Gastroesophageal sphincter (tissue), 4 donors: ENCODE data around the gene PNPLA5. TPM values are rescaled to one million over a fixed set of nuclear protein-coding genes. Genes with fewer than 3 reads are reported as not detected.

Source experiments
- ATAC-seq: fragments of 150-250 bp; one replicate; pipeline ENCODE4 v1.9.1; 2016; ENCODE audit warnings: mild to moderate bottlenecking, moderate library complexity
- H3K27ac ChIP-seq, 4 donors: fragments of 200-600 bp; sonication (generic) in 3 of 4; 1 replicate in 3 of 4; 2 replicates in 1 of 4; pipeline ENCODE4 v1.5.1; 2016 to 2019
- H3K27me3 ChIP-seq: fragments of 200-600 bp; sonication (generic); one replicate; pipeline ENCODE4 v1.5.1; 2019
- H3K36me3 ChIP-seq, 2 donors: fragments of 200-600 bp; sonication (generic); one replicate each; pipeline ENCODE4 v1.5.1; 2019; ENCODE audit warnings: control low read depth in 1 of 2
- H3K4me1 ChIP-seq, 3 donors: fragments of 200-600 bp; sonication (generic); 1 replicate in 2 of 3; 2 replicates in 1 of 3; pipeline ENCODE4 v1.5.1; 2016 to 2019; ENCODE audit warnings: control low read depth in 2 of 3
- H3K4me3 ChIP-seq, 2 donors: fragments of 200-600 bp; sonication (generic); one replicate each; pipeline ENCODE4 v1.5.1; 2019; ENCODE audit warnings: mild to moderate bottlenecking in 1 of 2, moderate library complexity in 1 of 2
- H3K9me3 ChIP-seq, 3 donors: fragments of 200-600 bp; sonication (generic); one replicate each; pipeline ENCODE4 v1.5.1; 2017 to 2019; ENCODE audit warnings: control low read depth in 2 of 3
- EP300 ChIP-seq: sonication (generic); formaldehyde crosslinking; IDR thresholded peaks from one replicate; pipeline ENCODE4 v1.6.1; 2017; ENCODE audit warnings: antibody characterized with exemption, mild to moderate bottlenecking
- POLR2A ChIP-seq, 2 donors: fragments of 450-650 bp; IDR thresholded peaks; one replicate each; pipeline ENCODE4 v1.6.1; 2017; ENCODE audit warnings: antibody characterized with exemption in 2 of 2, mild to moderate bottlenecking in 2 of 2, moderate library complexity in 1 of 2
- POLR2AphosphoS5 ChIP-seq: sonication (generic); formaldehyde crosslinking; IDR thresholded peaks from one replicate; pipeline ENCODE4 v1.6.1; 2017; ENCODE audit warnings: antibody characterized with exemption
- WGBS, 2 donors: methylation state at CpG; one replicate each; pipeline ENCODE4 v1.1.5; 2018; ENCODE audit warnings: low coverage in 1 of 2; 5-methylcytosine and 5-hydroxymethylcytosine counted together
- total RNA-seq, 4 donors: library from RNA; depleted of rRNA; stranded (reverse); fragments of >200 nt; gene quantifications; one replicate each; pipeline ENCODE4 v1.1.0, GENCODE V29; 2016
- TF ChIP-seq, protein P1 (sequence below), 4 experiments: fragments of 200-600 bp in 2 of 4; fragments of 450-650 bp in 2 of 4; sonication (generic) in 1 of 4; IDR thresholded peaks; one replicate each; pipeline ENCODE4 v1.5.1; 2017 to 2019; ENCODE audit warnings: antibody characterized with exemption in 4 of 4, mild to moderate bottlenecking in 2 of 4, moderate library complexity in 2 of 4

PNPLA5 gene
- total RNA-seq, 4 donors from 2014 or later = not detected

DNA sequence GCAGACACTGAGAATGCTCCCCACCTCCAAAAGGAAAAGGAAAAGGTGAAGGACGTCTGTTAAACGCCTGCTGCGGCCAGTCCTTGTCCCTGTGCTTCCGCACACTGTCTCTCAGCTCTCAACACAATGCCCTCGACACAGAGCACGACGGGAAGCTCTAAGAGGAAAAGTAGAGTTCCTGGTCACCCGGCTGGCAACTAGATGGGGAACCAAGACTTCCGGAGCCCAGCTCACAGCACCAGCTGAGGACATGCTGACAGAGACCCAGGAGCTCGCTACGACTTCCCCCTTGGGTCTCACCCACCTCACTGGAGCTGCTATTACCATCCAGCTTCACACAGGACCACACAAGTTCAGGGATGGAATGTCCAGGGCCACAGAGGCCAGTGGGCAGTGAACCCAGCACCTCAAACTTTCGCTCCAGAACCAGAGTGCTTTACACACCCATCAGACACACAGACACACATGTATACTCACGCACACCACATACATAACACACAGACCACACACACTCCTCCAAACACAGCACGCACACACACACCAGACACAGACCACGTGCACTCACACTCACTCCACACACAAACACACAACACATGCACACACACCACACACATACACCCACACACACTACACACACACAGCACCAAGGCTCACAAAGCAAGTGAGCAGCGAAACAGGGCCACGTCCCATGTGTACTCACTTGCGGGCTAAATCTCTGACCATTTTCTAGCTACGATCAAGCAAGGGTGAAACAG is 39.1 kb downstream of the PNPLA5 start:
- no peak overlapping the region for H3K4me3 ChIP-seq
- H3K4me1 ChIP-seq = no peaks in the 10 kb centered on the region
- 85% methylated on average over 14 of the region's 19 CpGs; no CpG with 5 or more reads in 1 of the 2 donors for WGBS, 2 donors
- H3K27ac ChIP-seq = no peak overlapping the region
- ATAC-seq = peak; percentile 39
- peaks cover 65% of the 10 kb centered on the region for H3K27me3 ChIP-seq
- TF ChIP-seq EP300 (no peak), POLR2AphosphoS5 (no peak), POLR2A (IDR thresholded peaks at IDR 0.05) (no peak)
- TF ChIP-seq, protein P1, sequence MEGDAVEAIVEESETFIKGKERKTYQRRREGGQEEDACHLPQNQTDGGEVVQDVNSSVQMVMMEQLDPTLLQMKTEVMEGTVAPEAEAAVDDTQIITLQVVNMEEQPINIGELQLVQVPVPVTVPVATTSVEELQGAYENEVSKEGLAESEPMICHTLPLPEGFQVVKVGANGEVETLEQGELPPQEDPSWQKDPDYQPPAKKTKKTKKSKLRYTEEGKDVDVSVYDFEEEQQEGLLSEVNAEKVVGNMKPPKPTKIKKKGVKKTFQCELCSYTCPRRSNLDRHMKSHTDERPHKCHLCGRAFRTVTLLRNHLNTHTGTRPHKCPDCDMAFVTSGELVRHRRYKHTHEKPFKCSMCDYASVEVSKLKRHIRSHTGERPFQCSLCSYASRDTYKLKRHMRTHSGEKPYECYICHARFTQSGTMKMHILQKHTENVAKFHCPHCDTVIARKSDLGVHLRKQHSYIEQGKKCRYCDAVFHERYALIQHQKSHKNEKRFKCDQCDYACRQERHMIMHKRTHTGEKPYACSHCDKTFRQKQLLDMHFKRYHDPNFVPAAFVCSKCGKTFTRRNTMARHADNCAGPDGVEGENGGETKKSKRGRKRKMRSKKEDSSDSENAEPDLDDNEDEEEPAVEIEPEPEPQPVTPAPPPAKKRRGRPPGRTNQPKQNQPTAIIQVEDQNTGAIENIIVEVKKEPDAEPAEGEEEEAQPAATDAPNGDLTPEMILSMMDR (IDR thresholded peaks at IDR 0.05) = no peak
- H3K36me3 ChIP-seq = no peaks in the 10 kb centered on the region
- peaks cover 0 to 26% (median 0%) of the 10 kb centered on the region in 3 donors for H3K9me3 ChIP-seq

DNA sequence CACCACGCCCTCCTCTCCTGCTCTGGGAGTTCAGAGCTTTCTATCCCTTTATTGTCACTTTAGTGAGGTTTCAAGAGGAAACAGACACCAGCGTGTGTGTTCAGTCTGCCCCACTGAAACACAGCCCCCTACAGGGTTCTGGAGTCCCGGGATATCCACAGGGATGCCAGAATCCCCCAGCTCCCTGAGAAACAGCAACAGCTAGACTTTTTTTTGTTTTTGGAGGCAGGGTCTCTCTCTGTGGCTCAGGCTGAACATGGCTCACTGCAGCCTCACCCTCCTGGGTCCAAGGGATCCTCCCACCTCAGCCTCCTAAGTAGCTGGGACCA is 39.9 kb downstream of the PNPLA5 start:
- TF ChIP-seq POLR2A (IDR thresholded peaks at IDR 0.05) = no peak
- TF ChIP-seq POLR2AphosphoS5 = no peak
- no peaks in the 10 kb centered on the region for H3K4me1 ChIP-seq
- 27 to 83% methylated on average over 1 to 2 of the region's 3 CpGs for WGBS, 2 donors
- no peak overlapping the region for H3K4me3 ChIP-seq
- no peaks in the 10 kb centered on the region for H3K36me3 ChIP-seq
- H3K27ac ChIP-seq = no peak overlapping the region
- ATAC-seq = no peak
- peaks cover 70% of the 10 kb centered on the region for H3K27me3 ChIP-seq
- peaks cover 0 to 18% (median 0%) of the 10 kb centered on the region in 3 donors for H3K9me3 ChIP-seq

DNA sequence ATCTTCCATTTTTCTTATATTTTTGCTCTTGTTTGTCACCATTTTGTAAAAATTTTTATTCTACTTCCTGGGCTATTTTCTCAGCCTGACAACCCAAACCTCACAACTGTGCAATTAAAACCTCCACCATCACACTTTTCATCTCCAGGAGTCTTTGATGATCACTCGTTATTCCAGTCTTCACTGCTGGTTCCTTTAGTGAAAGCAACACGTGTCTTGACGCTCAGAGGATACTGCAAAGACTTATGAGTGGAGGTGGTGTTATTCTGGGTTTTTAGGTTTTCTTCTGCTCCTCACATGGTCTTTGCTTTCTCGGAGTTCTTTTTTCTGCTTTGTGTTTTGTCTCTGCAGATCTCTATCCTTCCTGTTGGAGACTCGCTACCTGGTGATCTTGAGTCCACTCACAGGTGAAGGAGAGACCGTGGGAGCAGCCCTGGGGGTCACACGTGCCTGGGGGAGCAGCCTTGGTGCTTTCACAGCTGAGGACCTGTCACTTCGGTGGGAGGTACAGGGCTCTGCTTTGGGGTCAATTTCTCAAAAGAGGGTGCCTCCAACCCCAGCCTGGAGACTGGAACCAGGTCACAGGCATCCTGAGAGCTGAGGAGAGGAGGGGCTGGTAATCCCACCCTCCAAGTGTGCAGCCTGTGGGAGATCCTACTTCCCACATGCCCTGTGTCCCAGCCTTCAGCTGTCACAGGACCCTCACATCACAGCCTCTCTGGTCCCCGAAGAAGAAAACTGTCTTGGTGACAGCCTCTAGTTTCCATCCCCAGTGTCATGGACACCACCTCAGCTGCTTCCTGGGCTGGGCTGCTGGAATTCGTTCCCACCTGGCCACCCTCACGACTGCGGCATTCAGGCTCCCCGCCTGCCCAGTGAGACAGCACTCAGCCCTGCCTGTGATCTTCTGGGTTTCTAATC is 40.5 kb downstream of the PNPLA5 start:
- 51 to 71% methylated on average over 4 to 9 of the region's 13 CpGs for WGBS, 2 donors
- Histone ChIP-seq H3K36me3 (no peaks in the 10 kb centered on the region), H3K4me1 (no peaks in the 10 kb centered on the region), H3K9me3 (peaks cover 0 to 12% (median 0%) of the 10 kb centered on the region in 3 donors), H3K27me3 (peaks cover 76% of the 10 kb centered on the region), H3K27ac (no peak overlapping the region), H3K4me3 (no peak overlapping the region)
- no peak for ATAC-seq
- TF ChIP-seq, protein P1 (IDR thresholded peaks at IDR 0.05) = no peak
- no peak for TF ChIP-seq POLR2AphosphoS5
- TF ChIP-seq EP300 = no peak
- TF ChIP-seq POLR2A (IDR thresholded peaks at IDR 0.05) = no peak

DNA sequence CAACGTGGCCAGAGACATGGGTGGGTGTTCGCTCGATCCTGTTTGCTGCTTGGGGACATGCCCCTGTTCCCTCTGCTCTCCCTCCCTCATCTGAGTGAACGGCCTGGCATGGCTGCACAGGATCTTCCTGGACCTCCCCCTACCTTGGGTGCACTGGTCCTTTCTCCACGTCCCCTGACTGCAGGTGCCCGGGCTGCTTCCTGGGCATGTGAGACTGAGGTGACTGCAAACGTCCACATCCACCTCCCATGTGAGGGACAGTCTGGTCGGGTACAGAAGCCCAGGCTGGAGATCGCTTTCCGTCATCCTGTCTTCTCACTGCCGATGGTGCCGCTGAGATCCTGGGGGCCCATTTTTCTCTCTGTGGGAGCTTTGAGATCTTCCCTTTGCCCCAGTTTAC is 41.3 kb downstream of the PNPLA5 start:
- Histone ChIP-seq H3K4me3 (no peak overlapping the region), H3K36me3 (no peaks in the 10 kb centered on the region), H3K27me3 (peaks cover 84% of the 10 kb centered on the region), H3K4me1 (no peaks in the 10 kb centered on the region), H3K9me3 (peaks cover 0 to 4% (median 0%) of the 10 kb centered on the region in 3 donors), H3K27ac (no peak overlapping the region)
- 63 to 69% methylated on average over 5 to 12 of the region's 12 CpGs for WGBS, 2 donors
- ATAC-seq = no peak
- TF ChIP-seq POLR2AphosphoS5 (no peak), EP300 (no peak), POLR2A (IDR thresholded peaks at IDR 0.05) (no peak)
- TF ChIP-seq, protein P1 (IDR thresholded peaks at IDR 0.05) = no peak

DNA sequence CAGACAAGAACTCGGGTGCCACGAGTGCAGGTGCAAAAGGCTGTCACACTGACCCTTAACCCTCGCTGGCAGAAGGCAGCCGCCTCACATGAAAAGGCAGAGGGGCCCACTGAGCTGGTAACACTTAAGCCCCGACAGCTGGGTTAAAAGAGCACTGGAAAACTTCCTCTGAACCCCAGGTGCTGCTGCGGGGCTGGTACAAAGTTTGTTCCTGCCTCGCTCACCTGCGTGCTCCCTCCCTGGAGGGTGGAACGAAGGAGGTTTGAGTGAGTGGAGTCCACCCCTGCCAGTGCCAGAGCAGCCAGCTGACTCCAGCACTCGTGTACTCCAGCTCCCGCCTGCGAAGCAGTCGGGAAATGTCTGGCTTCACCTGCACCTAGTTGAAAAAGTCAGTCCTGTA is 42.1 kb downstream of the PNPLA5 start:
- ATAC-seq = no peak
- H3K4me1 ChIP-seq = no peaks in the 10 kb centered on the region
- no peak overlapping the region for H3K4me3 ChIP-seq
- no peaks in the 10 kb centered on the region for H3K36me3 ChIP-seq
- TF ChIP-seq EP300 (no peak), POLR2AphosphoS5 (no peak), POLR2A (IDR thresholded peaks at IDR 0.05) (no peak)
- TF ChIP-seq, protein P1 (IDR thresholded peaks at IDR 0.05) = no peak
- H3K27ac ChIP-seq = no peak overlapping the region
- peaks cover 85% of the 10 kb centered on the region for H3K27me3 ChIP-seq
- H3K9me3 ChIP-seq = no peaks in the 10 kb centered on the region
- 73 to 87% methylated on average over 4 of the region's 13 CpGs for WGBS, 2 donors
